Neural crest cell (in vitro differentiated cells): Measurements from ENCODE around the gene TMEM61. TPM values are rescaled to one million over a fixed set of nuclear protein-coding genes. Genes with fewer than 3 reads are reported as not detected.

ENCODE experiments used
- DNase-seq: peaks from one replicate; pipeline ENCODE4 v3.0.0; 2021; ENCODE audit warnings: low read depth, mixed read lengths, low spot score
- H3K27ac Mint-ChIP-seq: one replicate; pipeline ENCODE4 v1.8.0; 2021; ENCODE audit warnings: mild to moderate bottlenecking, mixed read lengths; ENCODE audit not compliant: unreplicated experiment
- H3K27me3 Mint-ChIP-seq: 2 replicates; pipeline ENCODE4 v1.8.0; 2021; ENCODE audit warnings: low read depth, mild to moderate bottlenecking, mixed read lengths
- H3K36me3 Mint-ChIP-seq: 2 replicates; pipeline ENCODE4 v1.8.0; 2021; ENCODE audit warnings: low read depth, mild to moderate bottlenecking, mixed read lengths
- H3K4me1 Mint-ChIP-seq: 2 replicates; pipeline ENCODE4 v1.8.0; 2021; ENCODE audit warnings: mixed read lengths
- H3K4me3 Mint-ChIP-seq: one replicate; pipeline ENCODE4 v1.8.0; 2021; ENCODE audit warnings: mild to moderate bottlenecking, mixed read lengths
- H3K9me3 Mint-ChIP-seq: 2 replicates; pipeline ENCODE4 v1.8.0; 2021; ENCODE audit warnings: mixed read lengths
- total RNA-seq: library from RNA; stranded (reverse); gene quantifications from 2 replicates; pipeline ENCODE4 v1.2.1, GENCODE V29; 2021
- TF ChIP-seq, protein P1 (sequence below): fragments of 200-600 bp; sonication (generic); conservative IDR thresholded peaks from 2 replicates; pipeline ENCODE4 v1.5.0; 2021; ENCODE audit warnings: antibody characterized with exemption, mild to moderate bottlenecking

Gene TMEM61
- total RNA-seq, 1 donor from 2014 or later: not detected

- no peak for DNase-seq
- Mint-ChIP-seq H3K4me1 (peaks cover 5% of the 10 kb centered on the region), H3K9me3 (no peaks in the 10 kb centered on the region), H3K36me3 (no peaks in the 10 kb centered on the region), H3K4me3 (no peak overlapping the region), H3K27me3 (peaks cover 10% of the 10 kb centered on the region), H3K27ac (no peak overlapping the region)
- TF ChIP-seq, protein P1, sequence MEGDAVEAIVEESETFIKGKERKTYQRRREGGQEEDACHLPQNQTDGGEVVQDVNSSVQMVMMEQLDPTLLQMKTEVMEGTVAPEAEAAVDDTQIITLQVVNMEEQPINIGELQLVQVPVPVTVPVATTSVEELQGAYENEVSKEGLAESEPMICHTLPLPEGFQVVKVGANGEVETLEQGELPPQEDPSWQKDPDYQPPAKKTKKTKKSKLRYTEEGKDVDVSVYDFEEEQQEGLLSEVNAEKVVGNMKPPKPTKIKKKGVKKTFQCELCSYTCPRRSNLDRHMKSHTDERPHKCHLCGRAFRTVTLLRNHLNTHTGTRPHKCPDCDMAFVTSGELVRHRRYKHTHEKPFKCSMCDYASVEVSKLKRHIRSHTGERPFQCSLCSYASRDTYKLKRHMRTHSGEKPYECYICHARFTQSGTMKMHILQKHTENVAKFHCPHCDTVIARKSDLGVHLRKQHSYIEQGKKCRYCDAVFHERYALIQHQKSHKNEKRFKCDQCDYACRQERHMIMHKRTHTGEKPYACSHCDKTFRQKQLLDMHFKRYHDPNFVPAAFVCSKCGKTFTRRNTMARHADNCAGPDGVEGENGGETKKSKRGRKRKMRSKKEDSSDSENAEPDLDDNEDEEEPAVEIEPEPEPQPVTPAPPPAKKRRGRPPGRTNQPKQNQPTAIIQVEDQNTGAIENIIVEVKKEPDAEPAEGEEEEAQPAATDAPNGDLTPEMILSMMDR: no peak
Measured at GRCh38 chr1:54971317-54971791, 9.1 kb upstream of the TMEM61 start.

- DNase-seq: no peak
- Mint-ChIP-seq H3K4me3 (no peak overlapping the region), H3K36me3 (no peaks in the 10 kb centered on the region), H3K27me3 (peaks cover 18% of the 10 kb centered on the region), H3K4me1 (peaks cover 5% of the 10 kb centered on the region), H3K9me3 (no peaks in the 10 kb centered on the region), H3K27ac (peak overlapping the region; percentile 43)
- TF ChIP-seq, protein P1: no peak
Measured at GRCh38 chr1:54972436-54972835, 8.0 kb upstream of the TMEM61 start.

GRCh38 chr1:54973205-54973921, 7.1 kb upstream of the TMEM61 start:
- Mint-ChIP-seq H3K27ac (peak overlapping the region; percentile 23), H3K36me3 (no peaks in the 10 kb centered on the region), H3K4me1 (peaks cover 5% of the 10 kb centered on the region), H3K4me3 (no peak overlapping the region), H3K9me3 (no peaks in the 10 kb centered on the region), H3K27me3 (peaks cover 26% of the 10 kb centered on the region)
- DNase-seq: peak; percentile 42
- TF ChIP-seq, protein P1: peak; percentile 49

- H3K27ac Mint-ChIP-seq: no peak overlapping the region
- no peak for DNase-seq
- no peaks in the 10 kb centered on the region for H3K9me3 Mint-ChIP-seq
- TF ChIP-seq, protein P1: no peak
- H3K36me3 Mint-ChIP-seq: no peaks in the 10 kb centered on the region
- H3K4me3 Mint-ChIP-seq: no peak overlapping the region
- peaks cover 5% of the 10 kb centered on the region for H3K4me1 Mint-ChIP-seq
- H3K27me3 Mint-ChIP-seq: peaks cover 38% of the 10 kb centered on the region
Measured at GRCh38 chr1:54975356-54976108, 4.9 kb upstream of the TMEM61 start.

DNA sequence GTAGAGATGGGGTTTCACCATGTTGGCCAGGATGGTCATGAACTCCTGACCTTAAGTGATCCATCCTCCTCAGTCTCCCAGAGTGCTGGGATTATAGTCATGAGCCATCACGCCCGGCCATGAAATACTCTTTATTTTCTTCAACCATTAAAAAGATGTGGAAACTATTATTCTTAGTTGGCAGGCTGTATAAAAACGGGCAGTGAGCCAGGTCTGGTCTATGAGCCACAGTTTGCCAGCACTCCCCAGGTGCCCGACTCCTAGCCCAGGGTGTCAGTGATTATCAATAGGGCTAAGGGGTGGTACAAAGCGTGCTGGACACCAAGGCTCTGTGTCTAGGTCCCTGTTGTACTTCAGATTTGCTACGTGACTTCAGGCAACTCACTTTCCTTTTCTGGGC, 3.7 kb upstream of the TMEM61 start:
- H3K9me3 Mint-ChIP-seq: no peaks in the 10 kb centered on the region
- H3K27ac Mint-ChIP-seq: peak overlapping the region; percentile 71
- H3K36me3 Mint-ChIP-seq: no peaks in the 10 kb centered on the region
- no peak for DNase-seq
- TF ChIP-seq, protein P1: no peak
- H3K4me1 Mint-ChIP-seq: peaks cover 5% of the 10 kb centered on the region
- no peak overlapping the region for H3K4me3 Mint-ChIP-seq
- H3K27me3 Mint-ChIP-seq: peaks cover 47% of the 10 kb centered on the region
